GM18498 (cell line): ENCODE results near the gene KRT75.

Experiments
- ATAC-seq: cut with Tn5 transposase; IDR thresholded peaks from one replicate; pipeline ENCODE4 v1.9.1; 2021; ENCODE audit warnings: mild to moderate bottlenecking, moderate library complexity; ENCODE audit not compliant: unreplicated experiment

KRT75 gene

GRCh38 chr12:52395761-52396434, 38.3 kb downstream of the KRT75 start:
- ATAC-seq = no peak

- ATAC-seq = no peak
Observed at GRCh38 chr12:52394836-52395405, 39.2 kb downstream of the KRT75 start.

- no peak for ATAC-seq
Observed at GRCh38 chr12:52392465-52393007, 41.6 kb downstream of the KRT75 start.

- ATAC-seq = no peak
Observed at GRCh38 chr12:52391618-52392002, 42.6 kb downstream of the KRT75 start.

GRCh38 chr12:52390739-52391617, 43.2 kb downstream of the KRT75 start:
- ATAC-seq = no peak

GRCh38 chr12:52389313-52390207, 44.6 kb downstream of the KRT75 start:
- no peak for ATAC-seq

GRCh38 chr12:52387859-52388258, 46.3 kb downstream of the KRT75 start:
- no peak for ATAC-seq

GRCh38 chr12:52385226-52385702, 48.9 kb downstream of the KRT75 start, which contains the start of gene KRT84:
Gene KRT84, minus strand, starts transcription at chr12:52385652. Its CDS starts 67 bp downstream, at chr12:52385585.
- ATAC-seq = no peak

GRCh38 chr12:52383331-52383730, 50.8 kb downstream of the KRT75 start:
- ATAC-seq = no peak

- no peak for ATAC-seq
Observed at GRCh38 chr12:52382854-52383253, 51.3 kb downstream of the KRT75 start.

GRCh38 chr12:52381206-52381605, 53.0 kb downstream of the KRT75 start:
- ATAC-seq = no peak

GRCh38 chr12:52380271-52380694, 53.9 kb downstream of the KRT75 start:
- no peak for ATAC-seq

GRCh38 chr12:52379536-52379935, 54.6 kb downstream of the KRT75 start:
- no peak for ATAC-seq

- no peak for ATAC-seq
Observed at GRCh38 chr12:52378091-52378490, 56.1 kb downstream of the KRT75 start.

GRCh38 chr12:52377266-52377665, 56.9 kb downstream of the KRT75 start:
- no peak for ATAC-seq
